Measurements from ENCODE around the gene EML3. TPM values are rescaled to one million over a fixed set of nuclear protein-coding genes. Genes with fewer than 3 reads are reported as not detected.
"Not testable (repeated sequence)": the region's sequence is repeated elsewhere in the genome, so short reads cannot be mapped to it uniquely, and the experiment has no call there.

EML3 gene
- total RNA-seq, 6 donors from 2014 or later, result 31.0 to 148 (median 71.0) TPM

DNA sequence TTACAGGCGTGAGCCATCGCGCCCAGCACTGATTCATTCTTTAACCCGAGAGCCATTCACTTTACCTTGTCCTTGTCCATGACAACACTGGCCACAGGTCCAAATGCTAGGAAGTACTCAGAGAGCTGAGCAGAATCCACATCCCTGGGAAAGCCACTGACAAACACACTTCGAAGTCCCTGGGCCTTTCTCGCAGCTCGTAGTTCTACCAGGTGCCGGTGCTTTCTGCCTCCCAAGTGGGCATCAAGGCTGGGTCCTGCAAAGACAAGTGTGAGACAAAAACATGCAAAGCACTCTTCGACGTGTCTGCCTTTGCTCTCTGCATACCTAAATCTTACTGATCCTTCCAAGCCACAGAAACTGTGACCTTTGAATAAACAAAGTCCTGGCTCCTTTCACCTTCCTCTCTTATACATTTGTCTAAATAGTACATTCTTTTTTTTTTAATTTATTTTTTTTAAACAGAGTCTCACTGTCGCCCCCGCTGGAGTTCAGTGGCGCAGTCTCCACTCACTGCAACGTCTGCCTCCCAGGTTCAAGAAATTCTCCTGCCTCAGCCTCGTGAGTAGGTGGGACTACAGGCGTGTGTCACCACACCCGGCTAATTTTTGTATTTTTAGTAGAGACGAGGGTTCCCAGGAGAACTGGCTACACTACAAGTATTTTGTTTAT is 23.5 kb downstream of the EML3 start:
- WGBS, 2 donors, result 65 to 68% methylated on average over 18 of the region's 18 CpGs
- ATAC-seq (ENCODE audit: low FRiP score in 2 of 2), result no peak

DNA sequence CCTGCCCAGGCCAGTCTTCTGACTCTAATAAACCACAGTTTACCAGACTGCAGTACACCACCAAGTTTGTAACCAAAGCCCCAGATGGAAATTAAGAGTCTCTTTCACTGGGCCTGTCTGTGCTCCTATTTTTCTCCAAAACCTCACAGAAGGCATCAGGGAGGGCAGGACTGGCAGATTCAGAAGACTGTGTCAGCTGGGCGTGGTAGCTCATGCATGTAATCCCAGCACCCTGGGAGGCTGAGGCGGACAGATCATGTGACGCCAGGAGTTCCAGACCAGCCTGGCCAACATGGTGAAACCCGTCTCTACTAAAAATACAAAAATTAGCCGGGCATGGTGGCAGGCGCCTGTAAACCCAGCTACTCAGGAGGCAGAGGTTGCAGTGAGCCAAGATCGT is 27.2 kb downstream of the EML3 start:
- Histone ChIP-seq H3K36me3 (peaks cover 3 to 64% (median 38%) of the 10 kb centered on the region in 4 donors), H3K4me1 (peaks cover 4 to 14% (median 7%) of the 10 kb centered on the region in 4 donors)
- not testable (repeated sequence) for DNase-seq; H3K27ac ChIP-seq; ATAC-seq (ENCODE audit: low FRiP score in 2 of 2); H3K4me3 ChIP-seq; H3K9me3 ChIP-seq; H3K27me3 ChIP-seq
- WGBS, 2 donors, result 93 to 97% methylated on average over 7 of the region's 7 CpGs

More for the DNA sequence above, 23.5 kb downstream of the EML3 start:
- Histone ChIP-seq H3K9me3 (no peaks in the 10 kb centered on the region), H3K4me3 (no peak overlapping the region), H3K4me1 (peaks cover 28 to 40% (median 31%) of the 10 kb centered on the region in 4 donors), H3K36me3 (peaks cover 8 to 47% (median 31%) of the 10 kb centered on the region in 4 donors), H3K27ac (no peak overlapping the region), H3K27me3 (no peaks in the 10 kb centered on the region)
- DNase-seq, result no peak
- TF ChIP-seq POLR2AphosphoS5 (IDR thresholded peaks at IDR 0.05), result no peak
- TF ChIP-seq, protein P1, sequence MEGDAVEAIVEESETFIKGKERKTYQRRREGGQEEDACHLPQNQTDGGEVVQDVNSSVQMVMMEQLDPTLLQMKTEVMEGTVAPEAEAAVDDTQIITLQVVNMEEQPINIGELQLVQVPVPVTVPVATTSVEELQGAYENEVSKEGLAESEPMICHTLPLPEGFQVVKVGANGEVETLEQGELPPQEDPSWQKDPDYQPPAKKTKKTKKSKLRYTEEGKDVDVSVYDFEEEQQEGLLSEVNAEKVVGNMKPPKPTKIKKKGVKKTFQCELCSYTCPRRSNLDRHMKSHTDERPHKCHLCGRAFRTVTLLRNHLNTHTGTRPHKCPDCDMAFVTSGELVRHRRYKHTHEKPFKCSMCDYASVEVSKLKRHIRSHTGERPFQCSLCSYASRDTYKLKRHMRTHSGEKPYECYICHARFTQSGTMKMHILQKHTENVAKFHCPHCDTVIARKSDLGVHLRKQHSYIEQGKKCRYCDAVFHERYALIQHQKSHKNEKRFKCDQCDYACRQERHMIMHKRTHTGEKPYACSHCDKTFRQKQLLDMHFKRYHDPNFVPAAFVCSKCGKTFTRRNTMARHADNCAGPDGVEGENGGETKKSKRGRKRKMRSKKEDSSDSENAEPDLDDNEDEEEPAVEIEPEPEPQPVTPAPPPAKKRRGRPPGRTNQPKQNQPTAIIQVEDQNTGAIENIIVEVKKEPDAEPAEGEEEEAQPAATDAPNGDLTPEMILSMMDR (IDR thresholded peaks at IDR 0.05), result peak in 1 of 6 experiments; percentile 11

DNA sequence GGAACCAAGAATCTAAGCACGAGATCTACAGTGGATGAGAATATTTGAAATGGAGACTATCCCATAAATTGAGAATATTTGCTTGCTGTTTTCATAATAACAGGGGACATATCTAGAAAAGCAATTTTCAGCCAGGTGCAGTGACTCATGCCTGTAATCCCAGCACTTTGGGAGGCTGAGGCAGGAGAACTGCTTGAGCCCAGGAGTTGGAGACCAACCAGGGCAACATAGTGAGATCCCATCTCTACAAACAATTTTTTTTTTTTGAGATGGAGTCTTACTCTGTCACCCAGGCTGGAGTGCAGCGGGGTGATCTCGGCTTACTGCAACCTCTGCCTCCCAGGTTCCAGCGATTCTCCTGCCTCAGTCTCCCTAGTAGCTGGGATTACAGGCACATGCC is 30.8 kb downstream of the EML3 start:
- peaks cover 4 to 62% (median 36%) of the 10 kb centered on the region in 4 donors for H3K36me3 ChIP-seq
- H3K4me3 ChIP-seq; H3K4me1 ChIP-seq; DNase-seq; ATAC-seq (ENCODE audit: low FRiP score in 2 of 2); H3K9me3 ChIP-seq; H3K27ac ChIP-seq; H3K27me3 ChIP-seq: not testable (repeated sequence)
- 93 to 100% methylated on average over 4 of the region's 4 CpGs for WGBS, 2 donors

DNA sequence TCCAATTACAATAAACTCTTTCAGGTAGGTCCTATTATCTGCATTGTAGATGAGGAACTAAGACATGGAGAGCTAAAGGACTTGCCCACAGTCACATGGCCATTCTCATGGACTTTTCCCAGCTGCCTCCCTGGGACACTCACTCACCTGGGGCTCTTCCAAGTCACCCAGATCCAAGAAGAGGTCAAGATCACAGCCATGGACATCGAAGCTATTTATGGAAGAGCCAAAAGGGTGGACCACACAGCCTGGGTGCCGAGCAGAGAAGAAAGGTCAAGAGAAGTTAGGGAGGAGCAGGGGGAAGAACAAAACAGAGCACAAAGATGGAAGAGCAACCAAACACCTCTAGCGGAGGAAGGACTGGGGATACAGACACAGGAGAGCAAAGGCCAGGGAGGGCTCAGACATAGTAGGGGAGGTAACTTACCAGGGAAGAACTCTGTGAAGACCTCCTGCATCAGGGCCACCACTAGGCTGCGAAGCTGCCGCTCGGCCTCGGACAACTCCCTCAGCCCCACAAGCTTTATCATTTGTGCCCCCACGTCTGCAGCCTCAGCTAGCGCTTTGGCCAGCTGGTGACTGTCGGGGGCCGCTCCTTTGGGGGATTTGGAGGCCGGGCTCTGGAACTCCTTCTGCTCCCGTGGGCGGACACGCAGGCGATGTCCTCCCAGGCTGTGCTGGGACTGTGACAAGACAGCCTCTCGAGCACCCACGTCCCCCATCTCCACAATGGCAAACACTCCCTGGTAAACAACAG is 31.4 kb downstream of the EML3 start:
- ATAC-seq (ENCODE audit: low FRiP score in 2 of 2), result no peak
- H3K27ac ChIP-seq, result no peak overlapping the region
- no peaks in the 10 kb centered on the region for H3K27me3 ChIP-seq
- H3K4me3 ChIP-seq, result no peak overlapping the region
- H3K4me1 ChIP-seq, result peaks cover 9 to 11% (median 10%) of the 10 kb centered on the region in 4 donors
- H3K9me3 ChIP-seq, result no peaks in the 10 kb centered on the region
- WGBS, 2 donors, result 90 to 91% methylated on average over 17 to 18 of the region's 18 CpGs
- no peak for DNase-seq
- no peak for TF ChIP-seq POLR2AphosphoS5 (IDR thresholded peaks at IDR 0.05)
- peaks cover 4 to 64% (median 31%) of the 10 kb centered on the region in 4 donors for H3K36me3 ChIP-seq

DNA sequence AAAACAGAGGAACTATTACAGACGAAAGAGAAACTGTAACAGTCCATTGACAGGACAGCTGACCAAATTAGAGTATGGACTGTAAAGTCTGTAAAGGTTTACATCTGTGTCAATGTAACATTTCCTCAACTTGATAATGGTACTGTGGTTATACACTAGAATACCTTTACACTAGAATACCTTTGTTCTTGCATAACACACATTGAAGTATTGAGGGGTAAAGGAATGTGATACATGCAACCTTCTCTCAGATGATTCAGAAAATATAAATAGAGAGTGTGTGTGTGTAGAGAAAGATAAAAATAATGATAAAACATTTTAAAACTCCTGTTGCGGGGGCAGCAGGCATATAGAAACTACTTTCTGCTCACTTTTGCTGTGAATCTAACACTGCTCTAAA is 33.3 kb downstream of the EML3 start:
- Histone ChIP-seq H3K9me3 (no peaks in the 10 kb centered on the region), H3K4me1 (peaks cover 25 to 29% (median 28%) of the 10 kb centered on the region in 4 donors), H3K27me3 (no peaks in the 10 kb centered on the region), H3K27ac (peak overlapping the region in 1 of 4 donors; percentile 90), H3K4me3 (no peak overlapping the region), H3K36me3 (peaks cover 4 to 55% (median 22%) of the 10 kb centered on the region in 4 donors)
- DNase-seq (no peak), ATAC-seq (ENCODE audit: low FRiP score in 2 of 2) (no peak)
- TF ChIP-seq, protein P1 (IDR thresholded peaks at IDR 0.05), result no peak
- TF ChIP-seq POLR2A (IDR thresholded peaks at IDR 0.05), result no peak
- TF ChIP-seq POLR2AphosphoS5 (IDR thresholded peaks at IDR 0.05), result no peak
- no peak for TF ChIP-seq EP300 (IDR thresholded peaks at IDR 0.05)
- 89 to 92% methylated on average over 2 of the region's 2 CpGs for WGBS, 2 donors

DNA sequence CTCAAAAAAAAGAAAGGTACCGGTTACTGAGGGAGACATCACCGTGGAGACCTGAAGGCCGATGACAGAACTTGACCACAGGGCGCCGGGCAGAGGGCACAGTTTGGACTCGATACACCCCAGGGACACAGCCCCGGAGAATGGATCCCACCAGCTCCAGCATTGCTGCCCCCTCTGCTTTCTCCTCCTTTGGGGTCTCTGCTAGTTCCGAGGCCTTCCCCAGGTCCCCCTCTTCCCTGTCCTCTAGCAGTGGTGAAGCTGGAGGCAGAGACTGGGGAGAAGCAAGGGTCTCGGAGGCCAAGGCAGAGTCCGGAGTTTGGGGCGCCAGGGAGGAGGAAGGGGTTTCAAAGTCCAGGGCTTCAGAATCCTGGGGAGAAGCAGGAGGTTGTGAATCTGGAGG is 34.0 kb downstream of the EML3 start:
- TF ChIP-seq POLR2AphosphoS5 (IDR thresholded peaks at IDR 0.05) (no peak), EP300 (IDR thresholded peaks at IDR 0.05) (no peak), POLR2A (IDR thresholded peaks at IDR 0.05) (no peak)
- TF ChIP-seq, protein P1 (IDR thresholded peaks at IDR 0.05), result no peak
- peaks cover 25 to 29% (median 28%) of the 10 kb centered on the region in 4 donors for H3K4me1 ChIP-seq
- WGBS, 2 donors, result 95 to 96% methylated on average over 11 of the region's 11 CpGs
- ATAC-seq (ENCODE audit: low FRiP score in 2 of 2) (no peak), DNase-seq (no peak)
- H3K36me3 ChIP-seq, result peaks cover 4 to 53% (median 22%) of the 10 kb centered on the region in 4 donors
- H3K27ac ChIP-seq, result peak overlapping the region; percentile 61 to 92 (median 81)
- H3K27me3 ChIP-seq, result no peaks in the 10 kb centered on the region
- H3K4me3 ChIP-seq, result no peak overlapping the region
- H3K9me3 ChIP-seq, result no peaks in the 10 kb centered on the region

Measured in upper lobe of left lung (tissue), 6 donors.